ENCODE measurements around the gene IKZF5. TPM values are rescaled to one million over a fixed set of nuclear protein-coding genes. Genes with fewer than 3 reads are reported as not detected.

Gene IKZF5
- total and polyA plus RNA-seq, 9 of the 15 experiments (the other 6 are each of a cell fraction or from before 2014, with no cell fraction given) = 3.8 to 19.6 (median 12.4) TPM

GRCh38 chr10:122984708-122985107, 23.9 kb downstream of the IKZF5 start:
- TF ChIP-seq CCNT2 (IDR thresholded peaks at IDR 0.05; ENCODE audit: borderline replicate concordance, extremely low read depth, insufficient read length, low read depth, low read length) (no peak), GMEB1 (CRISPR knock-in tag; IDR thresholded peaks at IDR 0.05) (no peak), THRAP3 (IDR thresholded peaks at IDR 0.05; ENCODE audit: borderline replicate concordance) (no peak), SNRNP70 (optimal IDR thresholded peaks at IDR 0.05; ENCODE audit: low read depth, low read length) (no peak), ZBTB2 (IDR thresholded peaks at IDR 0.05) (no peak), CBX5 (IDR thresholded peaks at IDR 0.05; ENCODE audit: borderline replicate concordance, low read depth) (no peak), BCOR (IDR thresholded peaks at IDR 0.05) (0 out of 2 replicates have a peak, but pooled peaks have one; percentile 31), MXI1 (IDR thresholded peaks at IDR 0.05; ENCODE audit: low read depth, low read length) (no peak), RBM25 (IDR thresholded peaks at IDR 0.05; ENCODE audit: low read depth, low read length, severe bottlenecking) (peak; percentile 81), ZNF232 (CRISPR knock-in tag; IDR thresholded peaks at IDR 0.05) (no peak), ZHX1 (conservative IDR thresholded peaks at IDR 0.05; ENCODE audit: low read length) (no peak), TOE1 (IDR thresholded peaks at IDR 0.05; ENCODE audit: borderline replicate concordance) (no peak), TOE1 (CRISPR knock-in tag; IDR thresholded peaks at IDR 0.05; ENCODE audit: borderline replicate concordance, low read depth) (no peak), KAT8 (IDR thresholded peaks at IDR 0.05; ENCODE audit: low read depth) (no peak), RBM22 (IDR thresholded peaks at IDR 0.05; ENCODE audit: low read depth, low read length, poor library complexity, severe bottlenecking) (no peak), ZNF436 (CRISPR knock-in tag; IDR thresholded peaks at IDR 0.05) (no peak)
- ChIA-PET CTCF (ENCODE audit: low intra/inter-chr PET ratio) (no interaction called here), POLR2A (interaction anchor here (0.5 to 1.9 kb wide), 2 partner anchors 15 to 919 kb away, joined by 3 to 7 read pairs; no protein-coding TSS in a partner anchor)
- Histone ChIP-seq H3K27me3 (ENCODE audit: control insufficient read depth in 2 of 2, insufficient read depth in 2 of 2, low read length in 2 of 2) (no peaks in the 10 kb centered on the region), H3K4me2 (ENCODE audit: insufficient read depth, low read length) (no peak overlapping the region), H2AFZ (ENCODE audit: low read depth, low read length) (no peak overlapping the region), H3K9me3 (replicated peaks; ENCODE audit: control insufficient read depth, insufficient read depth, low read depth, low read length) (no peaks in the 10 kb centered on the region), H3K79me2 (ENCODE audit: control insufficient read depth, insufficient read depth, low read length) (peaks cover 9% of the 10 kb centered on the region; the same call in 2 of the 3 replicates), H3K9ac (ENCODE audit: insufficient read depth in 1 of 2, low read depth in 2 of 2, low read length in 2 of 2) (no peak overlapping the region), H3K4me1 (replicated peaks in 1 of 2; ENCODE audit: control insufficient read depth in 2 of 2, insufficient read depth in 2 of 2, low read length in 2 of 2) (peaks cover under 1 to 8% of the 10 kb centered on the region in 2 experiments; a peak in 2 of 5 replicates), H3K9me1 (ENCODE audit: control insufficient read depth, insufficient read depth, low read length) (no peaks in the 10 kb centered on the region), H4K20me1 (replicated peaks; ENCODE audit: control insufficient read depth, insufficient read depth, low read length) (no peaks in the 10 kb centered on the region), H3K27ac (ENCODE audit: extremely low read depth, low read depth, low read length) (no peak overlapping the region), H3K4me3 (no peak overlapping the region), H3K36me3 (ENCODE audit: control insufficient read depth, insufficient read depth, low read length) (peaks cover 32% of the 10 kb centered on the region; the same call in 2 of the 3 replicates)
- in situ Hi-C loops (cut with MboI) = no loop called here
- no peak for FAIRE-seq
- no peak for DNase-seq (ENCODE audit: extremely low read depth in 1 of 4, low spot score in 3 of 4)
- BruUV-seq (replicated peaks) = no TSS peak
- no peak for ATAC-seq
- intact Hi-C loops (cut with micrococcal nuclease) = no loop called here
- WGBS (ENCODE audit: insufficient coverage, low coverage, missing lambda C conversion rate) = 100% methylated on average over 1 of the region's 2 CpGs

Data from K562 (cell line).